Type B pancreatic cell (in vitro differentiated cells): ENCODE results near the gene TSC22D3. TPM values are rescaled to one million over a fixed set of nuclear protein-coding genes. Genes with fewer than 3 reads are reported as not detected.

ENCODE experiments used
- DNase-seq: peaks from one replicate; pipeline ENCODE4 v3.0.0; 2021; ENCODE audit warnings: mixed read lengths; ENCODE audit not compliant: unreplicated experiment; ENCODE audit errors: extremely low spot score
- H3K27ac Mint-ChIP-seq: 2 replicates; pipeline ENCODE4 v1.8.0; 2021; ENCODE audit warnings: mild to moderate bottlenecking, mixed read lengths
- H3K27me3 Mint-ChIP-seq: 2 replicates; pipeline ENCODE4 v1.8.0; 2021; ENCODE audit warnings: mixed read lengths
- H3K36me3 Mint-ChIP-seq: 2 replicates; pipeline ENCODE4 v1.8.0; 2021; ENCODE audit warnings: mixed read lengths
- H3K4me1 Mint-ChIP-seq: one replicate; pipeline ENCODE4 v1.8.0; 2021; ENCODE audit warnings: mixed read lengths; ENCODE audit not compliant: unreplicated experiment
- H3K4me3 Mint-ChIP-seq: 2 replicates; pipeline ENCODE4 v1.8.0; 2021; ENCODE audit warnings: mild to moderate bottlenecking, mixed read lengths
- H3K9me3 Mint-ChIP-seq: 2 replicates; pipeline ENCODE4 v1.8.0; 2021; ENCODE audit warnings: mixed read lengths
- CTCF ChIP-seq: fragments of 200-600 bp; sonication (generic); conservative IDR thresholded peaks from 2 replicates; pipeline ENCODE4 v1.5.0; 2021; ENCODE audit warnings: antibody characterized with exemption, mild to moderate bottlenecking
- total RNA-seq: library from RNA; stranded (reverse); gene quantifications from 2 replicates; pipeline ENCODE4 v1.2.1, GENCODE V29; 2021; ENCODE audit warnings: low replicate concordance

Gene TSC22D3
- total RNA-seq, 1 donor from 2014 or later, result 34.2 TPM

- no peaks in the 10 kb centered on the region for H3K27me3 Mint-ChIP-seq
- TF ChIP-seq CTCF, result no peak
- H3K27ac Mint-ChIP-seq, result no peak overlapping the region
- H3K4me3 Mint-ChIP-seq, result no peak overlapping the region
- H3K9me3 Mint-ChIP-seq, result peaks cover 4% of the 10 kb centered on the region
- H3K36me3 Mint-ChIP-seq, result no peaks in the 10 kb centered on the region
- DNase-seq, result no peak
- H3K4me1 Mint-ChIP-seq, result peaks cover 29% of the 10 kb centered on the region
Observed at GRCh38 chrX:107730298-107730655, 45.3 kb downstream of the TSC22D3 start.

GRCh38 chrX:107729558-107730297 lies 45.9 kb downstream of the TSC22D3 start:
- Mint-ChIP-seq H3K27me3 (no peaks in the 10 kb centered on the region), H3K36me3 (no peaks in the 10 kb centered on the region), H3K4me1 (peaks cover 29% of the 10 kb centered on the region), H3K27ac (no peak overlapping the region), H3K9me3 (peaks cover 4% of the 10 kb centered on the region), H3K4me3 (no peak overlapping the region)
- no peak for DNase-seq
- no peak for TF ChIP-seq CTCF

- Mint-ChIP-seq H3K36me3 (no peaks in the 10 kb centered on the region), H3K4me3 (no peak overlapping the region), H3K27me3 (no peaks in the 10 kb centered on the region), H3K9me3 (peaks cover 4% of the 10 kb centered on the region), H3K27ac (no peak overlapping the region), H3K4me1 (peaks cover 29% of the 10 kb centered on the region)
- no peak for DNase-seq
- TF ChIP-seq CTCF, result no peak
Observed at GRCh38 chrX:107728371-107729099, 47.1 kb downstream of the TSC22D3 start.

- H3K4me3 Mint-ChIP-seq, result no peak overlapping the region
- no peak for DNase-seq
- no peaks in the 10 kb centered on the region for H3K36me3 Mint-ChIP-seq
- peaks cover 4% of the 10 kb centered on the region for H3K9me3 Mint-ChIP-seq
- peaks cover 24% of the 10 kb centered on the region for H3K4me1 Mint-ChIP-seq
- no peaks in the 10 kb centered on the region for H3K27me3 Mint-ChIP-seq
- H3K27ac Mint-ChIP-seq, result no peak overlapping the region
- TF ChIP-seq CTCF, result no peak
Observed at GRCh38 chrX:107726816-107727534, 48.6 kb downstream of the TSC22D3 start.

GRCh38 chrX:107725761-107726555 lies 49.6 kb downstream of the TSC22D3 start:
- H3K9me3 Mint-ChIP-seq, result peaks cover 4% of the 10 kb centered on the region
- DNase-seq, result no peak
- no peak overlapping the region for H3K4me3 Mint-ChIP-seq
- TF ChIP-seq CTCF, result no peak
- H3K27ac Mint-ChIP-seq, result peak overlapping the region; percentile 3
- no peaks in the 10 kb centered on the region for H3K27me3 Mint-ChIP-seq
- no peaks in the 10 kb centered on the region for H3K36me3 Mint-ChIP-seq
- peaks cover 20% of the 10 kb centered on the region for H3K4me1 Mint-ChIP-seq
